ENCODE measurements around the gene FAR1. TPM values are rescaled to one million over a fixed set of nuclear protein-coding genes. Genes with fewer than 3 reads are reported as not detected.
A peak's percentile ranks its signal among the peaks of the same experiment; 100 is the strongest.

Gene FAR1
- total and polyA plus RNA-seq, 12 donors, result 13.7 to 51.0 (median 37.9) TPM

DNA sequence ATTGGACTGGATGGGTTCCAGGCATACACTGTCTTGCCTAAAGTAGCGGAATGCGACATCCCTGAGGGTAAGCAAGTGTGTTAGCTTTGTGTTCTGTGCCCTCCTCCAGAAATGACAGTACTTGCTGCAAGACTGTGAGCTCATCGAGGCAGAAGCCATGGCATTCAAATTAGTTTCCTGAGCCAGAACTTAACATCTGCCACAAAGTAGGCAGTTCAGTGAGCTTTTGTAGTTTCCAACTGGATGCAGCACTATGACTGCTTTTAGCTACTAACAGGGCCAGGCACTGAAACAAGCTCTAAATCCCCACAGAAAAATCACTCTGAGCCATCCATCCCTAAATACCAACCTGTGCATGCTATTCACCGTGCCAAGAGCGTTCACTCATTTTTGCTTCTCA lies 1.2 kb upstream of the FAR1 start:
- Histone ChIP-seq H3K27me3 (no peaks in the 10 kb centered on the region), H3K4me1 (replicated peaks in 1 of 2) (peaks cover 15 to 32% of the 10 kb centered on the region in 2 donors), H3K36me3 (replicated peaks in 1 of 2) (no peaks in the 10 kb centered on the region), H3K4me3 (peak overlapping the region in 1 of 4 donors; percentile 67), H3K9me3 (replicated peaks in 1 of 3) (no peaks in the 10 kb centered on the region), H3K27ac (no peak overlapping the region)
- 60 to 72% (median 70%) methylated on average over 5 of the region's 5 CpGs for WGBS, 4 donors
- no peak for TF ChIP-seq POLR2A (IDR thresholded peaks at IDR 0.05)
- TF ChIP-seq, protein P1, sequence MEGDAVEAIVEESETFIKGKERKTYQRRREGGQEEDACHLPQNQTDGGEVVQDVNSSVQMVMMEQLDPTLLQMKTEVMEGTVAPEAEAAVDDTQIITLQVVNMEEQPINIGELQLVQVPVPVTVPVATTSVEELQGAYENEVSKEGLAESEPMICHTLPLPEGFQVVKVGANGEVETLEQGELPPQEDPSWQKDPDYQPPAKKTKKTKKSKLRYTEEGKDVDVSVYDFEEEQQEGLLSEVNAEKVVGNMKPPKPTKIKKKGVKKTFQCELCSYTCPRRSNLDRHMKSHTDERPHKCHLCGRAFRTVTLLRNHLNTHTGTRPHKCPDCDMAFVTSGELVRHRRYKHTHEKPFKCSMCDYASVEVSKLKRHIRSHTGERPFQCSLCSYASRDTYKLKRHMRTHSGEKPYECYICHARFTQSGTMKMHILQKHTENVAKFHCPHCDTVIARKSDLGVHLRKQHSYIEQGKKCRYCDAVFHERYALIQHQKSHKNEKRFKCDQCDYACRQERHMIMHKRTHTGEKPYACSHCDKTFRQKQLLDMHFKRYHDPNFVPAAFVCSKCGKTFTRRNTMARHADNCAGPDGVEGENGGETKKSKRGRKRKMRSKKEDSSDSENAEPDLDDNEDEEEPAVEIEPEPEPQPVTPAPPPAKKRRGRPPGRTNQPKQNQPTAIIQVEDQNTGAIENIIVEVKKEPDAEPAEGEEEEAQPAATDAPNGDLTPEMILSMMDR (IDR thresholded peaks at IDR 0.05), result no peak
- intact Hi-C loops (cut with DNase I), result no loop called here
- no peak for DNase-seq

DNA sequence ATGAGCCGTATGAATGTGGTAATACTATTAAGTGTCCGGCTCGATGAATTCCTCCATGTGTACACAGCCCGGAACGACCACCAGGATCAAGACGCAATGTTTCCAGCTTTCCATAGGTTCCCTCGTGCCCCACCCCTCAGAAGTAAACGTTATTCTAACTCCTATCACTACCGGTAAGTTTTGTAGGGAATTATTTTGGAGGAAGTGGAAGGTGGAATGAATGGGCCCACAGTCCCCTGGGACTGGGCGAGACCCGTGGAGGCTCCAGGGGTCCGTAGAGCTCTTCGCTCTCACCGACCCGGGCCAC lies 720 bp upstream of the FAR1 start:
- TF ChIP-seq POLR2A (IDR thresholded peaks at IDR 0.05), result no peak
- TF ChIP-seq, protein P1 (IDR thresholded peaks at IDR 0.05), result no peak
- DNase-seq, result peak in 1 of 7 donors; percentile 2
- intact Hi-C loops (cut with DNase I), result no loop called here
- WGBS, 4 donors, result 2 to 10% (median 5%) methylated on average over 9 to 15 of the region's 15 CpGs
- H3K36me3 ChIP-seq (replicated peaks in 1 of 2), result no peaks in the 10 kb centered on the region
- no peaks in the 10 kb centered on the region for H3K9me3 ChIP-seq (replicated peaks in 1 of 3)
- H3K4me1 ChIP-seq (replicated peaks in 1 of 2), result peaks cover 15 to 32% of the 10 kb centered on the region in 2 donors
- peak overlapping the region in 2 of 4 donors; percentile 35 to 67 for H3K4me3 ChIP-seq
- H3K27me3 ChIP-seq, result no peaks in the 10 kb centered on the region
- peak overlapping the region in 3 of 5 donors; percentile 50 to 78 (median 76) for H3K27ac ChIP-seq

DNA sequence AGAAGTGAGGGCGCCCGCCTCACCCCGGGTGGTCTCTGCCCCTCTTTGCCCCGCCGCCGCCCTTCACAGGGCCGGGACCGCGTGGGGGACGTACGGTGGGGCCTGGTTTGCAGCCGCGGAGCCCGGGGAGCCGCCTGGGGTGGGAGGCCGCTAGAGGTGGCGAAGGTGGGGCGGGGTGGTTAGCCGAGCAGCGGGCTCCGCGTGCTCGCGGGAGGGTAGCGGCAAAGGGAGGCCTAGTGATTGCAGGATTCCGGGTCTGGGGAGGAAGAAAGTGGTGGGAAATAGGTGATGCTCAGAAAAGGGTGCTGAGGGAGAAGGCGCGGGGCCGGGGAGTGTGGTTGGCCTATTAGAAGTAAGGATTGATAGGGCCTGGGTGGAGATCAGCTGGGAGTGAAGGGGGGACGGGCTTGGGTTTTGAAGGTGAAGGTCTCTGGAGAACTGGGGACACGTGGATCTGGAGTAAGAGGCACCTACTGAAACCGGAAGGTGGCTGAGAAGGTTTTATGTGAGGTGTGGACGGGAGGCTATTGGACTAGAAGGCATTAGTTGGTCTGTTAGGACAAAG lies 571 bp downstream of the FAR1 start:
- Histone ChIP-seq H3K36me3 (replicated peaks in 1 of 2) (no peaks in the 10 kb centered on the region), H3K27ac (peak overlapping the region; percentile 62 to 90 (median 85)), H3K27me3 (no peaks in the 10 kb centered on the region), H3K4me3 (peak overlapping the region; percentile 74 to 99 (median 90)), H3K9me3 (replicated peaks in 1 of 3) (no peaks in the 10 kb centered on the region), H3K4me1 (replicated peaks in 1 of 2) (peaks cover 15 to 32% of the 10 kb centered on the region in 2 donors)
- intact Hi-C loops (cut with DNase I), result no loop called here
- WGBS, 4 donors, result 1 to 2% (median 1%) methylated on average over 18 to 33 of the region's 33 CpGs
- peak; percentile 40 to 71 (median 49) for DNase-seq
- no peak for TF ChIP-seq POLR2A (IDR thresholded peaks at IDR 0.05)
- TF ChIP-seq, protein P1 (IDR thresholded peaks at IDR 0.05), result no peak

DNA sequence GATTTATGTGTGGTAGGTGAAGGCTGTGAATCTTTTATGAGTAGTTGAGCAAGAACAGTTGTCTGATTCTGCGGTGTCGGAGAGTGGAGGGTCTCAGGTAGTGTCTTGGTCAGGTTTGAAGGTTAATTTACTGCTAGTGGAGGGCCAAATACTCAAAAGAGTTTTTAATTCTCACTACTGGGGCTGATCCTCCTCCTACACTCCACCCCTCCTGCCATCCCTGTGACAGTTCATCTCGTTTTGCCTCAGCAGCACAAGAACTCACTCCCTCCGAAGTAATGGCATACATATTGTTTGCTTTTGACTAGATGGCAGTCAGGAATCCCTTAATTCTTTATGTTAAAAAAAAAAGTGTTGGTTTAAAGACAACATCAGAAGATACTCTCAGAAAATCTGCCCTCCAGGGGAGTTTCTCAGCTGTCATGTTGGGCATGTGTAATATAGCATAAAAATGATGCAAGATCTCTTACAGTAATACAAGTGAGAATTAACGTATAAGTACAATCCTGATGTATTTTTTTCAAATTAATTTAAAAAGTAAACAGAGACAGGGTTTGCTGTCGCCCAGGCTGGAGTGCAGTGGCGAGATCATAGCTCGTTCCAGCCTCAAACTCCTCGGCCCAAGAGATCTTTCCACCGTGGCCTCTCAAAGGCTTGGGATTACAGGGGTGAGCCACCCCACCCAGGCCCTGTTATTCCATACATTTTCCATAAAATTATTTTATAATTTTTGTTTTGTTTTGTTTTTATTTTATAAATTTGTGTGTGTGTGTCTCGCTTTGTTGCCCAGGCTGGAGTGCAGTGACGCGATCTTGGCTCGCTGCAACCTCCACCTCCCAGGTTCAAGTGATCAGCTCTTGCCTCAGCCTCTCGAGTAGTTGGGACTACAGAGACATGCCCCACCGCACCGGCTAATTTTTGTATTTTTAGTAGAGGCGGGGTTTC lies 1.3 kb downstream of the FAR1 start:
- peak overlapping the region in 3 of 5 donors; percentile 85 to 90 (median 89) for H3K27ac ChIP-seq
- 71 to 76% (median 73%) methylated on average over 18 of the region's 18 CpGs for WGBS, 4 donors
- peaks cover 15 to 32% of the 10 kb centered on the region in 2 donors for H3K4me1 ChIP-seq (replicated peaks in 1 of 2)

More for the DNA sequence above, 1.3 kb downstream of the FAR1 start:
- H3K36me3 ChIP-seq (replicated peaks in 1 of 2), result no peaks in the 10 kb centered on the region
- H3K9me3 ChIP-seq (replicated peaks in 1 of 3), result no peaks in the 10 kb centered on the region
- peak overlapping the region in 3 of 4 donors; percentile 86 to 99 (median 93) for H3K4me3 ChIP-seq
- no peaks in the 10 kb centered on the region for H3K27me3 ChIP-seq
- TF ChIP-seq, protein P1 (IDR thresholded peaks at IDR 0.05), result no peak
- no peak for TF ChIP-seq POLR2A (IDR thresholded peaks at IDR 0.05)
- DNase-seq, result no peak
- intact Hi-C loops (cut with DNase I), result no loop called here

Measured in adrenal gland (tissue), 12 donors.